Measurements from ENCODE around the gene RNF166. TPM values are rescaled to one million over a fixed set of nuclear protein-coding genes. Genes with fewer than 3 reads are reported as not detected.
A peak's percentile ranks its signal among the peaks of the same experiment; 100 is the strongest.

RNF166 gene
- 16.5 and 20.2 TPM in 2 replicates for total RNA-seq (2014; rRNA removed; shearing (Covaris generic); ENCODE audit: low replicate concordance)

- H3K4me3 ChIP-seq = peak within 1 kb of the TSS; percentile 66
- no peaks in the 10 kb centered on the region for H3K36me3 ChIP-seq
- no peaks in the 10 kb centered on the region for H3K27me3 ChIP-seq
- H3K9me3 ChIP-seq = no peaks in the 10 kb centered on the region
- peak; percentile 86 for DNase-seq
Measured at GRCh38 chr16:88706229-88706964, at the start of gene RNF166, which contains the start of gene CTU2. Gene RNF166 (minus strand): TSS chr16:88706408. CDS start chr16:88706325, 83 bp downstream. Gene CTU2 (plus strand): TSS chr16:88706503. CDS start chr16:88706531, 28 bp downstream.

DNA sequence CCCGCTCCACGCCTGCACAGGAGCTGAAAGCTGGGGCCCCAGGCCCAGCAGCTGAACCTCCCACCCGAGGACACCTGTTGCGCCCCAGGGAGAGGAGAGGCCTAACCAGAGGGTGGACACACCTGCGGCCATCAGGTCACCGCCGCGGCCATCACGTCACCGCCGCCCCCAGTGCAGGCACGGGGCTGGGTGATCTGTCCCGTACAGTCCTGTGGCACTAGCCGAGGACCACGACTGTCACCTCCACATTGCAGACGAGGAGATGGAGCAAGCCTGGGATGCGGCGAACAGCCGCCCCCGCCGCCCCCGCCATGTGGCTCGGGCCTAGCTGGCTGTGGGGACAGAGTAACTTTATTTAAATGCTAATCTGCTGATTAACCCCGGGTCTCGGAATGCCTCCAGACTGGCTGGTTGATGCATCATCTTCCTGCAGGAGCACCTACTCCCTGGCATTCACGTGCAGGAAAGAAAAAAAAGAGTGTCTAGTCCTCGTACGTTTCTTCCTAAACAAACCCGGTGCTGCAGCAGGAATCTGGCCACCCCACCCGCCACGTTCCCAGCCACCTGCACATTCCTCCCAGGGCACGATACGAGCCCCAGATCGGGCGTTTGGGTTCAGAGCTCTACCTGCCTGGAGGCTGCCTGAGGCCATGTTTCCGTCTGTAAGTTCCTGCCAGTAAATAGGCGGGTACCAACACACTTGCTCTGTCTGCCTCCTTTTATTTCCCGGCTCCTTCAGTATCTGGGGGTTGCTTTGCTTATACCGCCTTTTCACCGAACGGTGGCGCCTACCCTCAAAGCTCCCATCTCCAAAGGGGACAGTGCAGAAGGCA is 48.9 kb upstream of the RNF166 start:
- DNase-seq = peak; percentile 74
- H3K9me3 ChIP-seq = no peaks in the 10 kb centered on the region
- no peaks in the 10 kb centered on the region; the same call in none of the 2 replicates for H3K36me3 ChIP-seq
- H3K27me3 ChIP-seq = no peaks in the 10 kb centered on the region
- H3K4me3 ChIP-seq = no peak overlapping the region

GRCh38 chr16:88754109-88754911 is 48.1 kb upstream of the RNF166 start:
- no peaks in the 10 kb centered on the region for H3K9me3 ChIP-seq
- H3K27me3 ChIP-seq = no peaks in the 10 kb centered on the region
- no peak for DNase-seq
- H3K36me3 ChIP-seq = no peaks in the 10 kb centered on the region; the same call in none of the 2 replicates
- H3K4me3 ChIP-seq = no peak overlapping the region

DNA sequence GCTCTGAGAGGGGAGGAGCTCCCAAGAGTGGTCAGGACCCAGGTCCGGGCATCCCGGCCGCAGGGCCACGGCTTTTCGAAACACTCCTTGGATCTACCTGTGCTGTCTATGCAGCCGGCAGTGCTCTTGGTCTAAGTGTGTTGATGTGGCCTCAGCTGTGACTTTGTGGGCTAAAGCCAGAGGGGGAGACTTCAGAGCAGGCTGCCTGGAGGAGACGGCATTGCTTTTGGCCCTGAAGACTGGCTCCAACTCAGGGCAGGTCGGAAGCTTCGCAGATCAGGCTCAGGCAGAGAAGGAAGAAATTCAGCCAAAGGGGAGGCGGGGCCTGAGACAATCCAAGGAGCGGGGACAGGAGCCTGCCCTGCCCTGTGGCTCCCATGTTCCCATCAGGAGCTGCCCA is 47.4 kb upstream of the RNF166 start:
- no peaks in the 10 kb centered on the region for H3K9me3 ChIP-seq
- no peaks in the 10 kb centered on the region for H3K27me3 ChIP-seq
- H3K4me3 ChIP-seq = no peak overlapping the region
- DNase-seq = no peak
- H3K36me3 ChIP-seq = no peaks in the 10 kb centered on the region; the same call in none of the 2 replicates

DNA sequence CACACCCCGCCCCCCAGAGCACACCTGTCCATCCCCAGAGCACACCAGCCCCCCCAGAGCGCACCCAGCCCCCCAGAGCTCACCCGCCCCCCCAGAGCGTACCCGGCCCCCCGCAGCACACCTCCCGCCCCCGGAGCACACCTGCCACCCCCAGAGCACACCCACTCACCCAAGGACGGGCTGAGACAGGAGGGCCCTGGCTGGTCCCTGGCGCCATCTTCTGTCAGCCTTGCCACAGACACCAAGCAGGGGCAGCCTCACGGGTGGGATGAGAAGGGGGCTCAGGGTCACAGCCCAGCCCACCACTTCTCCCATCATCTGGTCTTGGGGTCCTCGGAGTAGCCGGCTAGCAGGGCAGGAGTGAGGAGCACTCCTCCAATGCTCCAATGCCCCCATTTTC is 47.0 kb upstream of the RNF166 start:
- H3K4me3 ChIP-seq = no peak overlapping the region
- H3K27me3 ChIP-seq = no peaks in the 10 kb centered on the region
- H3K36me3 ChIP-seq = no peaks in the 10 kb centered on the region; the same call in 1 of the 2 replicates
- no peaks in the 10 kb centered on the region for H3K9me3 ChIP-seq
- no peak for DNase-seq

DNA sequence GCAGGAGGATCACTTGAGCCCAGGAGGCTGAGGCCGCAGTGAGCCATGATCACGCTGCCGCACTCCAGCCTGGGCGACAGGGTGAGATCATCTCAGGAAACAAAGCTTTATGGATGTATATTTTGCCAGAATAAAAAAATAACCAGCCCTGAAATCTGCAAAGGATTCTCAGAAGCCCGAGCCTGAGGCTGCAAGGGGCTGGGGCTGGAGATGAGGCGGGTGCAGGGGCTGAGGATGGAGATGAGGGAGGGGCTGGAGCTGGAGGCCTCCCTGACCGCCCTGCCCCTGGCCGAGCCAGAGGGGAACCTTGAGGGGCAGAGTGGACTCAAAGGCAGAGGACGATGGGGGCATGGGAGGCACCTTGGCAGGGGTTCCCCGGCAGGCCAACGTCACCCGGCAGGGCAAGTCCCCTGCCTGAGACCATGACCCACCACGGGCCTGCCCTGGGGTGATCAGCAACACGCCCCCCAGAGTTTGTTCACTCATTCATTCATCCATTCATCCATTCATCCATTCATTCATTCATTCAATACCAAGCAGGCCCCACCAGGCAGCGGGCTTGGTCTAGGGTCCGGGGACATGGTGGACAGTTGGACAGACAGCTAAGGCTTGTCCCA is 46.3 kb upstream of the RNF166 start:
- H3K27me3 ChIP-seq = no peaks in the 10 kb centered on the region

DNA sequence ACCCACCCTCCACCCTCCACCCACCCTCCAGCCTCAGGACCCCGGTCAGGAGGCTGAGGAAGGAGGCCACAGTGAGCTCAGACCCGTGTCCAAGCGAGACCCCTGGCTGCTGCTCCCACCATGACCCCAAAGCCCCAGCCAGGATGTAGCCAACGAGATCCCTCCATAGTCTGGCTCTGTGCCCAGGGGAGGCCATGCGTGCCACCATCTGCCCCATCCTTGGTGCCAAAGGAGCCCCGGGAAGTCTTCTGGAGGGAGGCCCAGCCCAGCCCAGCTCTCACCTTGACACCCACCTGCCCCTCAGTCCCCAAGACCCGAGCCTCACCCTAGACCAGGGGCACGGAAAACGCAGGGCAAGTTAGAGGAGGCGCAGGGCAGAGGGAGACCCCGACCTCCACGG is 44.6 kb upstream of the RNF166 start:
- Histone ChIP-seq H3K27me3 (no peaks in the 10 kb centered on the region), H3K36me3 (no peaks in the 10 kb centered on the region; the same call in 1 of the 2 replicates), H3K4me3 (no peak overlapping the region), H3K9me3 (no peaks in the 10 kb centered on the region)
- DNase-seq = no peak

More for the DNA sequence above, 46.3 kb upstream of the RNF166 start:
- no peaks in the 10 kb centered on the region; the same call in 1 of the 2 replicates for H3K36me3 ChIP-seq
- H3K9me3 ChIP-seq = no peaks in the 10 kb centered on the region
- DNase-seq = no peak
- H3K4me3 ChIP-seq = no peak overlapping the region

DNA sequence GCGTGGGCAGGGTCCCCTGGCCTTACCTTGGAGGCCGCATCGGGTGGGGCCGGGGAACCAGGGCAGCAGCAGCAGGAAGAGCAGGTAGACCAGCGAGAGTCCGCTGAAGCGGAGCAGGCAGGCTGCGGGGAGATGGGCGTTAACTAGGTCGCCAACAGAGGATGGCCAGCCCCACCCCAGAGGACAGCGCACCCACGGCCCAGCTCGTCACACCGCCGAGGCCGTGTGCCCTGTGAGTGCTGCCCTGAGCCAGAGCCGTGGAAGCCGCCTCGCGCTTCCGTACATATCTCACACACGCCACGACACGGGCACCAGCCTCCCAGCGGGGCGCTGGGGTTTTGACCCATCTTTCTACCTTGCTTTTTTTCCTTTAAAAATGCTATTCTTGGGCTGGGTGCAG is 43.1 kb upstream of the RNF166 start:
- Histone ChIP-seq H3K4me3 (no peak overlapping the region), H3K9me3 (no peaks in the 10 kb centered on the region), H3K27me3 (no peaks in the 10 kb centered on the region), H3K36me3 (no peaks in the 10 kb centered on the region; the same call in 1 of the 2 replicates)
- no peak for DNase-seq

- Histone ChIP-seq H3K27me3 (no peaks in the 10 kb centered on the region), H3K36me3 (no peaks in the 10 kb centered on the region; the same call in 1 of the 2 replicates), H3K4me3 (no peak overlapping the region), H3K9me3 (no peaks in the 10 kb centered on the region)
- DNase-seq = no peak
Measured at GRCh38 chr16:88748364-88748763, 42.2 kb upstream of the RNF166 start.

DNA sequence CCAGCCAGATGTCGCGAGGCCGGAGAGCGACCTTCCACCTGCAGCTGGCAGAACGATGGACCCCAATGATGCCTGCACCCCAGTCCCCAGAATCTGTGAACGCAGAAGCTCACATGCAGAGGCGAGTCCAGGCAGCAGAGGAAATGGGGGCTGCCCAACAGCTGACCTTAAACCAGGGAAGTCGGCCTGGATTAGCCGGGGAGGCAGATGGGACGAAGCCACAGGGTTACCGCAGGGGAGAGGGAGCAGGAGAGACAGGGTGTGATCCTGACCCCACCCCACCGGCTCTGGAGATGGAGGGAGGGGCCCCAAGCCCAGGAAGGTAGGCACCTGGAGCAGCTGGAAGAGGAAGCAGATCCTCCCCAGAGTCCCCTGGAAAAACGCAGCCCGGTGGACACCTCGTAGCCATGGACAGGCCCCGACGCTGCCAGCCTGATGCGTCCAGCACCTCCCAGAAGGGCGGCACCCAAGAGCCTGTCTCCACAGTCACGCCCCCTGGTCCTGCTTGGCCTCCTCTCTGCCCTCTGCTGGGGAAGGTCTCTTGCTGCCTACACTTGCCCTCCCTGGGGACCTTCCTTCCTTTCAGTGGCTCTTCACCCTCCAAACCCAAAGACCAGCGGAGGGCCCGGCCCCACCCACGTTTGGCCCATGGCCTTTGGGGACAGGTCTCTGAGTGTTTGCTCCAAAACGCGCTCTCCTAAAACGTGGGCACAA is 41.5 kb upstream of the RNF166 start:
- no peaks in the 10 kb centered on the region for H3K27me3 ChIP-seq
- peak; percentile 54 for DNase-seq
- H3K36me3 ChIP-seq = no peaks in the 10 kb centered on the region; the same call in 1 of the 2 replicates
- H3K4me3 ChIP-seq = no peak overlapping the region
- H3K9me3 ChIP-seq = no peaks in the 10 kb centered on the region

- no peaks in the 10 kb centered on the region for H3K27me3 ChIP-seq
- no peak for DNase-seq
- no peaks in the 10 kb centered on the region for H3K36me3 ChIP-seq
- no peaks in the 10 kb centered on the region for H3K9me3 ChIP-seq
- no peak overlapping the region for H3K4me3 ChIP-seq
Measured at GRCh38 chr16:88746506-88746905, 40.3 kb upstream of the RNF166 start.

- H3K4me3 ChIP-seq = no peak overlapping the region
- no peak for DNase-seq
- no peaks in the 10 kb centered on the region; the same call in 1 of the 2 replicates for H3K36me3 ChIP-seq
Measured at GRCh38 chr16:88744577-88745521, 38.6 kb upstream of the RNF166 start.

DNA sequence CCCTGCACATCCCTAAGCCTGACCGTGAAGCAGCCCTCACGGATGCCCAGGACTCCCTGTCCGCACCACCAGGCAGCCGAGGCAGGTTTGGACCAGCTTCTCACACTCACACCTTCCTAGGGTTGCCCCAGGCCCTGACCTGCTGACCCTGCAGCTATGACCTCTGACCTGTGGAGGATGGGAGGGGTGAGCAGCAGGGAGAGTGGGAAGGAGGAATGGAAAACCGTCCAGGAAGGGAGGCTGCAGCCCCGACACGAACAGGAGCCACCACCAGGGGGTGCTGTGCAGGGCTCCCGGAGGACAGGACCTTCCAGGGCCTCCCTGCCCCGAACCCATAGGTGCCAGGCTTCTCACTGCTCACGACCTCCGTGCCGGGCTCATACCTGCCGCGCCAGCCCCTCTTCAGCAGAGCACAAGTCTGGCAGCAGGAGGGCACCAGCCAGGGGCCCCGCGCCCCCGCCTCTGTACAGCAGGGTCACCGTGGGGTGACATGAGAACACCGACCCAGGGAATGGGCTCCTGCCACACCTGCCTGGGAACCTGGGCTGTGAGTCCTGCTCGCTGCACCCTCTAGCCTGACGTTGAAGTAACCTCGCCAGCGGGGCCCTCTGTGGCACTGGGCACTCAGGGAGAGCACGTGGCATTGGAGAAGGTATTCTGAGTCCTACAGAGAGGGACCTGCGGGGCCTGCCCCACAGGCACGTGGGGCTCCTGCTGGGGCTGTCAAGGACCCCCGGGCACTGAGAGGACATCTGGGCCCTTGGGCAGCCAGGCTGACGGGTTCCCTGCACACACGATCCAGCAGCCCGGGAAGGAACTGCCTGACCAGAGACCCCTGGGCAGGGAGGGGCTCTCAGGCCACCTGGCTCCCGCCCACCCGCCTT is 37.7 kb upstream of the RNF166 start:
- H3K4me3 ChIP-seq = no peak overlapping the region

More at GRCh38 chr16:88744577-88745521, 38.6 kb upstream of the RNF166 start:
- H3K27me3 ChIP-seq = no peaks in the 10 kb centered on the region
- no peaks in the 10 kb centered on the region for H3K9me3 ChIP-seq

More for the DNA sequence above, 37.7 kb upstream of the RNF166 start:
- Histone ChIP-seq H3K36me3 (no peaks in the 10 kb centered on the region; the same call in 1 of the 2 replicates), H3K9me3 (no peaks in the 10 kb centered on the region), H3K27me3 (no peaks in the 10 kb centered on the region)
- DNase-seq = peak; percentile 52

All from MG63 (cell line).